NCI-H2171 treated with DMSO at 0.1 percent for 48 hours (cell line): ENCODE results near the gene RALB.

Experiments used
- DNase-seq: peaks from one replicate; lab custom pipeline; 2025; lab: John Stamatoyannopoulos, UW

RALB gene

DNA sequence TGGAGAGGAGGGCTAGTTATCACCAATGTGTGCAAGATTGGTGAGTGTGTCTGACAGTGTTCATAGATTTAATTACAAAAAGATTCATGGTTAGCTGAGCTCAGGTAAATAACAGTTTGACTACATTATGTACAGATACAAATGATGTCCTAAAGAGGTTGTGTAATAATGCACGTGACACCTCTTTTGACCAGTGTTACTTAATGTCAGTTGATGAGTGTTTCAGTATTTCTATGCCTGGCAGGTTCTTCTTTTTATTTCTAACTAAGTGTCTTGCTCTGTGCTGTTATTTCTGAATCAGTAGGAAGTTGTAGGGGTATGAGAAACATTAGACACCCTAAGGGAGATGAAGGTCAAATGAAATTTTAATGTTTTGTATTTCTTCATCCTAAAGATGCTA lies 85.4 kb downstream of the RALB start:
- no peak for DNase-seq

DNA sequence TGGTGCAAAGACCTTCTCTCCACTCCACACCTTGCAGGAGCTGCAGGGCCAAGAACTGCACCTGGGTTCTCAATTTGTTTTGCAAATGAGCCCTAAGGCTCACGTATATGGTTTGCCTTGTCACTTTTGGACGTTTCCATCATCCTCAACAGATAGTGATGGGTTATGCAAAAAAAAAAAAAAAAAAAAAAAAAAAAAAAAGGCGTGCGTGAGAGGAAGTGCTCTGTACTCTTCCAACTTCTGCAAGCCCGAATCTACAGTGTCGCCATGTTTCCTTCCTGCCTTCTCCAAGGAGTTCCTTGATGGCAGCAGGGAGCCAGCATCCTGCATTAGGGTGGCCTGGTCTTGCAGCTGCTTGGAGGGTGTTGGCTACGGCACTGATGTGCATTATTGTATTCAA lies 89.3 kb downstream of the RALB start:
- DNase-seq: no peak

DNA sequence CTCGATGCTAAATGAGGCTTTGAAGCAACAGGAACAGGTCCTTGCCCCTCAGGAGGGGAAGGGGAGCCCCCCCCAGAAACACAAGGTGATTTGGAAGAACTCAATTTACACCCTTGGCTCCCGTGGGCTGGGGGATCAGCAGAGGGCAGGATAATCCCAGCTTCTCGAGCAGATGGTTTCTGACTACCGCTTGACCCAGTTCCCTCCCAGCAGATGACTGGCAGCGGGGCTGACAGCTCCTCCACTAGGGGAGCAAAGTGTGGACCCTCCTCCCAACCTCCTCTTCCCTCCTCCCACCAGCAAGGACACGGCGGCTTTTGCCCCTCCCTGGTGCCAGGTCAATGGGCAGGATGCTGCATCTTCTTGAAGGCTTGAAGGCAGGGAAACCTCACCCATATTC lies 89.8 kb downstream of the RALB start:
- no peak for DNase-seq

DNA sequence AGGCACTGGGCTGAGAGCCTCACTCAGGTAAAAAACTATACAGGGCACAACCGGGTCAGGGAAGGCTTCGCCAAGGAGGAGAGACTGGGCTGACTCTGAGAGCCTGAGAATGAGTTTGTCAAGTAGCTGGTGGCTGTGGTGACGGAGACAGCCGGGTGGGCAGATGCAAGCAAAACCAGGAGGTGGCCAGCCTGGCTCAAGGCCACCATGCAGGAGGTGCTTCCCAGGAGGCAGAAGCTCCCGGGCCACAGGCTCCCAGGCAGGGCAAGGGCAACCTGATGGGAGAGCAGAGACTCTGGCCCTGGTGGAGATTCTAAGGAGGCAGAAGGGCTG lies 90.4 kb downstream of the RALB start:
- DNase-seq: no peak

DNA sequence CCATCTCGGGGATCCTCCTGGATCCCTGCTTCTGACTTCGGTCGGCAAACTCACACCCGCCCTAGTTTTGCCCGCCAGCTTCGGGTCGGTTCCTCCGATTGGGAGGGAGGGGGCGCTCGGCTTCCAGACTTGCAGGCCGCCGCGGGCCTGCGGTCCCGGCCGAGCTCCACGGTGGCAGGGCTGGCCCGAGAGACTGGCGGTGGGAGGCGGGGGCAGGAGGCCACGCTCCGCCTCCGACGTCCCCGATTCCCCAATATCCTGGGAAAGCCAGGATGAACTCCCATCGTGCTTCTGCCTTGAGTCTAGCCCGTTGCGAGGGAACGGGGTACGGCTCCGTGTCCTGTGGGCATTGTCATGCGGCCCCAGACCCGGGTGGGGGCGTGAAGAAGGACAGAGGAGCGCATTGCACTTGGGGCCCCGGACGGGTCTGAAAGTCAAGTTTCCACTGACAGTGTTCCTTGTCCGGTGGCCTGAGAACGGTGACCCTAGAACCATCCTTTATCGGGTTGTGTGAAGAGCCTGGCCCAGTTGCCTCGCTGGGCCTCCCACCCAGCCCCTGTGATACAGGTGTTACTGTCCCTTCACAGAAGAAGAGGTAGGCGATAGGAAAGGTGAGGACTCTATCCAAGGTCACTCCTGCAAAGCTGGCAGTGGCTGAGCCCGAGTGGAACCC lies 90.9 kb downstream of the RALB start:
- peak; percentile 57 for DNase-seq
